GM12874 (cell line): ENCODE measurements around the gene SYT4.

Experiments
- TF ChIP-seq, protein P1 (sequence below): IDR thresholded peaks from 2 replicates; pipeline ENCODE4 v1.5.1; 2011; ENCODE audit warnings: low read depth, mild to moderate bottlenecking, control low read depth, low read length, moderate library complexity; ENCODE audit not compliant: insufficient read depth

SYT4 gene

GRCh38 chr18:43265465-43265864 is 11.8 kb downstream of the SYT4 start:
- TF ChIP-seq, protein P1, sequence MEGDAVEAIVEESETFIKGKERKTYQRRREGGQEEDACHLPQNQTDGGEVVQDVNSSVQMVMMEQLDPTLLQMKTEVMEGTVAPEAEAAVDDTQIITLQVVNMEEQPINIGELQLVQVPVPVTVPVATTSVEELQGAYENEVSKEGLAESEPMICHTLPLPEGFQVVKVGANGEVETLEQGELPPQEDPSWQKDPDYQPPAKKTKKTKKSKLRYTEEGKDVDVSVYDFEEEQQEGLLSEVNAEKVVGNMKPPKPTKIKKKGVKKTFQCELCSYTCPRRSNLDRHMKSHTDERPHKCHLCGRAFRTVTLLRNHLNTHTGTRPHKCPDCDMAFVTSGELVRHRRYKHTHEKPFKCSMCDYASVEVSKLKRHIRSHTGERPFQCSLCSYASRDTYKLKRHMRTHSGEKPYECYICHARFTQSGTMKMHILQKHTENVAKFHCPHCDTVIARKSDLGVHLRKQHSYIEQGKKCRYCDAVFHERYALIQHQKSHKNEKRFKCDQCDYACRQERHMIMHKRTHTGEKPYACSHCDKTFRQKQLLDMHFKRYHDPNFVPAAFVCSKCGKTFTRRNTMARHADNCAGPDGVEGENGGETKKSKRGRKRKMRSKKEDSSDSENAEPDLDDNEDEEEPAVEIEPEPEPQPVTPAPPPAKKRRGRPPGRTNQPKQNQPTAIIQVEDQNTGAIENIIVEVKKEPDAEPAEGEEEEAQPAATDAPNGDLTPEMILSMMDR: no peak

DNA sequence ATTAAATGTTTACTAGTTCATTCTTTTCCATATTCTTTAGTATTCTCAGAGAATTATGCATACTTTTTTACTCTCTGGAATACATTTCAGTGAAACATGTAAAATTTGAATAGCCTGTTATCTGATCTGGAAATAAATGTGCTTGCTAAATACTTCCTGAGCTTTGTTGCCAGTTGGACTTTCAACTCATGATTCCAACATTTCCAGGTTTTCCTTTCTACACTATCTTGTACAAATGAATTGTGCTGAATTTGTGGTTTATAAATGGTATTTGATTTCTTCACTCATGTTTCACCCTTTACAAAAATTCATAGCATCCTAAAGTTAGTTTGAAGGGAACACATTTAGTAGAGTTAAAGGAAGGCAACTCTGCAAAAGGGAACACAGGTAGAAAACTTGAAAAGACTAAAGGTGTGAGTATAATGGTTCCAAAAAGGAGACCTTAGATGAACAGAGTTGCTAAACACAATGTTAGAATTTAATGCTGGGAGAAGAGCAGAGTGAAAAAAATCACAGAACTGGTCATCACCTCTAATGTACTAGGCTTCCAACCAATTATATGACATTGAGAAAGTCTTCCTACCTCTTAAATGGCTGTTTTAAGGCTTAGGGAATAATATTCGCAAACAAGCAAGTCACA is 28.6 kb downstream of the SYT4 start:
- TF ChIP-seq, protein P1: no peak

DNA sequence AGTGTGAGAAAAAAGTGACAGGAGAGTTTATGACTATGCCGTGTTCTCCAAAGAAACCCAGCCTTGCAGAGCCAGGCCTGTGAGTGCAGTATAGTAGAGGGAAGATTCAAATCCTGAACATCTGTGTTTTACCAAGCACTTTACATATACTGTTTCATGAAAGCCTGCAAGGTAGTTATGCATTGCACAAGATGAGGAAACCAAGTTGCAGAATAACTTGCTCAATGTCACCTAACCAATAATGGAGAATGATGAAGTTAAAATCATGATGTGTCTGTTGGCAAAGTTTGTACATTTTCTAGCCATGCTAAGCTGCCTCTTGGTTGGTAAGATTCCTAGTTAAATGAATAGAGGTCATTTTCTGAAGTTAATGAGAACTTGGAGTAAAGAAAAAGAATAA is 29.3 kb downstream of the SYT4 start:
- TF ChIP-seq, protein P1: no peak

GRCh38 chr18:43238429-43238828 is 38.9 kb downstream of the SYT4 start:
- TF ChIP-seq, protein P1: no peak

GRCh38 chr18:43236921-43237320 is 40.4 kb downstream of the SYT4 start:
- TF ChIP-seq, protein P1: no peak

- TF ChIP-seq, protein P1: no peak
These were observed 42.4 kb downstream of the SYT4 start for GRCh38 chr18:43234889-43235288.

DNA sequence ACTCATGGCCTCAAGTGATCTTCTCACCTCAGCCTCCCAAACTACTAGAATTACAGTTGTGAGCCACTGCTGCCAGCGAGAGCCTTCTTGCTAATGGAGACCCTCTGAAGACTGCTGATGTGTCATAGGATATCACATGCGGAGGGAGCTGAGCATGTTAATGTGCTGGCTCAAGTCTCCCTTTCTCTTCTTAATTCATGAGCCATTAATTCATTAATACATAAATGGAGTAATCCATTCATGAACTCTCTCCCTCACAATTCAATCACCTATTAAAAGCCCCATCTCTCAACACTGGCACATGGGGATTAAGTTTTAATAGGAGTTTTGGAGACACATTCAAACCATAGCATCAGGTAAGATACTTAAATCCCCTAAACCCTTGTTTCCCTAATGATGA is 54.8 kb downstream of the SYT4 start:
- TF ChIP-seq, protein P1: no peak
